ENCODE data around the gene LGMN. TPM values are rescaled to one million over a fixed set of nuclear protein-coding genes. Genes with fewer than 3 reads are reported as not detected.

Gene LGMN
- total RNA-seq, 4 donors from 2014 or later: 64.2 to 110 (median 71.5) TPM

DNA sequence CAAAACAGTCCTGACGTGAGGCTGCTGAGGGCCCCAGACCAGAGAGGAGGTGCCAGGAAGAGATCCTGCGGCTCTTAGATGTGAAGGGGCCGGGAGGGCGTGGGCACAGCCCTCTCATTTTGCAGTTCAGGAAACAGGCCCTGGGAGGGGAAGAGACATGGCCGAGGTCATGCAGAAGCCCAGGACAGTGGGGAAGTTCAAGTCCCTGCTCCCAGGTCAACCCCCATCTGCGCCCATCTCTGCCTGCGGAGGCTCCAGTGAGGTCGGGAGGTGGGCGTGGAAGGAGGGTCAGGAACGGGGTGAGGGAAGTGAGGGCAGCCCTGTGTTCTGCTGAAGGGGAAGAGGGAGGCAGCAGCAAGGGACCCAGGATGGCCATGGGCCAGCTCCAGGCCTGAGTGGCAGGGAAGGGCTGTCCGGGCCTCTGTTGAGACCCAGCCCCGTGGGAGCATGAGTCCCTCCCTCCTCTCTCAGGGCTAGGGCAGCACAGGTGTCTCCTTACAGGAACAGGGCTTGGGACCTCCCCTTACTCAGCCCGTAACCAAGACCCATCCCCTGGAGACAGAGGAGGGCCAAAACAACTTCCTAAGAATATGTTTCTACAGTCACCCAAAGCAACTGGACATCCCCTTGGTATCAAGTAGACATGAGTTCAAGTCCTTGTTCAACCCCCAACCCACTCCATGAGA, 90.8 kb downstream of the LGMN start:
- no peak for TF ChIP-seq POLR2A (IDR thresholded peaks at IDR 0.05; ENCODE audit: low read depth)
- TF ChIP-seq, protein P1, sequence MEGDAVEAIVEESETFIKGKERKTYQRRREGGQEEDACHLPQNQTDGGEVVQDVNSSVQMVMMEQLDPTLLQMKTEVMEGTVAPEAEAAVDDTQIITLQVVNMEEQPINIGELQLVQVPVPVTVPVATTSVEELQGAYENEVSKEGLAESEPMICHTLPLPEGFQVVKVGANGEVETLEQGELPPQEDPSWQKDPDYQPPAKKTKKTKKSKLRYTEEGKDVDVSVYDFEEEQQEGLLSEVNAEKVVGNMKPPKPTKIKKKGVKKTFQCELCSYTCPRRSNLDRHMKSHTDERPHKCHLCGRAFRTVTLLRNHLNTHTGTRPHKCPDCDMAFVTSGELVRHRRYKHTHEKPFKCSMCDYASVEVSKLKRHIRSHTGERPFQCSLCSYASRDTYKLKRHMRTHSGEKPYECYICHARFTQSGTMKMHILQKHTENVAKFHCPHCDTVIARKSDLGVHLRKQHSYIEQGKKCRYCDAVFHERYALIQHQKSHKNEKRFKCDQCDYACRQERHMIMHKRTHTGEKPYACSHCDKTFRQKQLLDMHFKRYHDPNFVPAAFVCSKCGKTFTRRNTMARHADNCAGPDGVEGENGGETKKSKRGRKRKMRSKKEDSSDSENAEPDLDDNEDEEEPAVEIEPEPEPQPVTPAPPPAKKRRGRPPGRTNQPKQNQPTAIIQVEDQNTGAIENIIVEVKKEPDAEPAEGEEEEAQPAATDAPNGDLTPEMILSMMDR (IDR thresholded peaks at IDR 0.05): no peak
- no peak for TF ChIP-seq EP300 (IDR thresholded peaks at IDR 0.05)
- TF ChIP-seq POLR2AphosphoS5 (IDR thresholded peaks at IDR 0.05): peak in 1 of 2 donors; percentile 43
- Histone ChIP-seq H3K27me3 (no peaks in the 10 kb centered on the region), H3K27ac (replicated peaks in 1 of 4) (peak overlapping the region; percentile 37 to 52 (median 45)), H3K9me3 (no peaks in the 10 kb centered on the region), H3K4me3 (no peak overlapping the region), H3K4me1 (peaks cover 24 to 38% (median 30%) of the 10 kb centered on the region in 4 donors), H3K36me3 (peaks cover 0 to 45% (median 39%) of the 10 kb centered on the region in 4 donors)
- intact Hi-C loops (cut with DNase I): no loop called here
- WGBS: 56% methylated on average over 13 of the region's 13 CpGs
- DNase-seq (ENCODE audit: extremely low spot score): no peak

DNA sequence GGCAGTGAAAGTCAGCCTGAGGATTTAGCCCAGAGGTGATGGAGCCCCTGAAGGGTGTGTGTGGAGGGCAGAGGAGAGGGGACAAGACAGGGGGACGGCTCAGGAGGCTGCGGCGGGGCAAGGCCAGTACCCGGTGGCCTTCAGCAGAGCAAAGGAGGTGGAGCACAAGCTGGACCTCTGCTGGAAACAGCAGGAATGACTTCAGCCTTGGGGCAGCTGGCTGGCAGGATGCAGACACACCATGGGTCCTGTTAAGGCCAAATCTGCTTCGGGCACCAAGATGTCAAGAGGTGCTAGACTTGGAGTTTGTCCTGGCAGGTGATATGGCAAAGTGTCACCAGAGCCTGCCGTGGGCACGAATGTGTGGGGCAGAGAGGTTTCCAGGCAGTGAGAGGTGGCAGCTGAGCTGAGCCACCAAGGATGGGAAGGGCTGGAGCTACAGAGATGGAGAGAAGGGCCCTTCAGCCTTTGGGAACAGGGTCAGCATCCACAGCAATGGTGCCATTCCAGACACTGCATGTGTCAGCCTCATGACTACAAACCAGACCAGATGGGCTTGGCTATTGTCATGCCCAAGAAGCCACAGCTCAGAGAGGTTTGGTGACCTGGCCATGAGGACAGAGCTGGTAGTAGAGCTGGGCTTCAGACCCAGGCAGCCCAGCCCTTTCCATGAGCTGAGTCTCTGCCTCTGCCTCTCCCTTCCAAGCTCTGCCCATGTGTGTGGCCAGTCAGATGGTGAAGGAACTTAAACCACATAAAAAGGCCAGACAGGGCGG, 91.9 kb downstream of the LGMN start:
- Histone ChIP-seq H3K9me3 (no peaks in the 10 kb centered on the region), H3K4me3 (no peak overlapping the region), H3K4me1 (peaks cover 24 to 38% (median 30%) of the 10 kb centered on the region in 4 donors), H3K36me3 (peaks cover 0 to 46% (median 42%) of the 10 kb centered on the region in 4 donors), H3K27me3 (no peaks in the 10 kb centered on the region), H3K27ac (replicated peaks in 1 of 4) (peak overlapping the region; percentile 20 to 52 (median 45))
- WGBS: 86% methylated on average over 6 of the region's 8 CpGs
- no peak for DNase-seq (ENCODE audit: extremely low spot score)
- intact Hi-C loops (cut with DNase I): no loop called here
- TF ChIP-seq, protein P1 (IDR thresholded peaks at IDR 0.05): peak in 1 of 3 experiments; percentile 7
- TF ChIP-seq POLR2A (IDR thresholded peaks at IDR 0.05; ENCODE audit: low read depth): no peak

GRCh38 chr14:92655419-92656201, 92.8 kb downstream of the LGMN start:
- Histone ChIP-seq H3K27me3 (no peaks in the 10 kb centered on the region), H3K4me3 (peak overlapping the region in 1 of 4 donors; percentile 20), H3K36me3 (peaks cover 0 to 43% (median 35%) of the 10 kb centered on the region in 4 donors), H3K27ac (replicated peaks in 1 of 4) (peak overlapping the region in 3 of 4 donors; percentile 20 to 52 (median 42)), H3K4me1 (peaks cover 24 to 46% (median 35%) of the 10 kb centered on the region in 4 donors), H3K9me3 (no peaks in the 10 kb centered on the region)
- intact Hi-C loops (cut with DNase I): no loop called here
- DNase-seq (ENCODE audit: extremely low spot score): no peak
- TF ChIP-seq, protein P1 (IDR thresholded peaks at IDR 0.05): no peak
- TF ChIP-seq POLR2AphosphoS5 (IDR thresholded peaks at IDR 0.05) (no peak), POLR2A (IDR thresholded peaks at IDR 0.05; ENCODE audit: low read depth) (no peak), EP300 (IDR thresholded peaks at IDR 0.05) (no peak)
- WGBS: 67% methylated on average over 13 of the region's 13 CpGs

- Histone ChIP-seq H3K4me3 (peak overlapping the region; percentile 20 to 41 (median 38)), H3K27ac (replicated peaks in 1 of 4) (peak overlapping the region in 3 of 4 donors; percentile 0 to 52 (median 20)), H3K27me3 (no peaks in the 10 kb centered on the region), H3K9me3 (no peaks in the 10 kb centered on the region), H3K36me3 (peaks cover 0 to 44% (median 25%) of the 10 kb centered on the region in 4 donors), H3K4me1 (peaks cover 16 to 51% (median 38%) of the 10 kb centered on the region in 4 donors)
- WGBS: 83% methylated on average over 18 of the region's 18 CpGs
- intact Hi-C loops (cut with DNase I): no loop called here
- TF ChIP-seq EP300 (IDR thresholded peaks at IDR 0.05) (no peak), POLR2AphosphoS5 (IDR thresholded peaks at IDR 0.05) (no peak), POLR2A (IDR thresholded peaks at IDR 0.05; ENCODE audit: low read depth) (no peak)
- TF ChIP-seq, protein P1 (IDR thresholded peaks at IDR 0.05): no peak
- DNase-seq (ENCODE audit: extremely low spot score): no peak
Observed at GRCh38 chr14:92654239-92654901, 94.1 kb downstream of the LGMN start.

All from esophagus muscularis mucosa (tissue), 4 donors.